ENCODE results near the gene AGAP1.

GRCh38 chr2:235752846-235753245, 259.0 kb downstream of the AGAP1 start:
- TF ChIP-seq CTCF (conservative IDR thresholded peaks at IDR 0.05; ENCODE audit: low read length) (no peak), EZH2phosphoT487 (IDR thresholded peaks at IDR 0.05; ENCODE audit: borderline replicate concordance, low read depth, low read length) (no peak)

Data from OCI-LY7 (cell line).